Esophagus muscularis mucosa (tissue), 4 donors: ENCODE results near the gene ATP10A. TPM values are rescaled to one million over a fixed set of nuclear protein-coding genes. Genes with fewer than 3 reads are reported as not detected.

Experiments
- DNase-seq: peaks from one replicate; pipeline ENCODE4 v3.0.0-alpha.2; 2017; ENCODE audit errors: extremely low spot score
- H3K27ac ChIP-seq, 4 donors: fragments of 200-600 bp; sonication (generic); replicated peaks in 1 of 4; 1 replicate in 3 of 4; 2 replicates in 1 of 4; pipeline ENCODE4 v1.5.1; 2016 to 2019; ENCODE audit warnings: mild to moderate bottlenecking in 1 of 4
- H3K27me3 ChIP-seq, 4 donors: fragments of 200-600 bp; sonication (generic); one replicate each; pipeline versions ENCODE4 v1.5.1 to v1.6.0; 2016 to 2019
- H3K36me3 ChIP-seq, 4 donors: fragments of 200-600 bp; sonication (generic); one replicate each; pipeline ENCODE4 v1.5.1; 2016 to 2019
- H3K4me1 ChIP-seq, 4 donors: fragments of 200-600 bp; sonication (generic); one replicate each; pipeline ENCODE4 v1.5.1; 2016 to 2019
- H3K4me3 ChIP-seq, 4 donors: fragments of 200-600 bp; sonication (generic); 1 replicate in 2 of 4; 2 replicates in 2 of 4; pipeline ENCODE4 v1.5.1; 2016 to 2019; ENCODE audit warnings: mild to moderate bottlenecking in 4 of 4, moderate library complexity in 1 of 4
- H3K9me3 ChIP-seq, 4 donors: fragments of 200-600 bp; sonication (generic); 1 replicate in 3 of 4; 2 replicates in 1 of 4; pipeline ENCODE4 v1.5.1; 2016 to 2019
- EP300 ChIP-seq: sonication (generic); formaldehyde crosslinking; IDR thresholded peaks from one replicate; pipeline ENCODE4 v1.6.1; 2017; ENCODE audit warnings: antibody characterized with exemption
- POLR2A ChIP-seq: fragments of 450-650 bp; IDR thresholded peaks from one replicate; pipeline ENCODE4 v1.6.1; 2017; ENCODE audit warnings: antibody characterized with exemption, moderate library complexity, mild to moderate bottlenecking, low read depth
- POLR2AphosphoS5 ChIP-seq, 2 donors: sonication (generic); formaldehyde crosslinking; IDR thresholded peaks; one replicate each; pipeline ENCODE4 v1.6.1; 2017; ENCODE audit warnings: antibody characterized with exemption in 2 of 2
- WGBS: methylation state at CpG from one replicate; pipeline ENCODE4 v1.1.5; 2018; 5-methylcytosine and 5-hydroxymethylcytosine counted together
- intact Hi-C: fragments of 100-400 bp; cut with DNase I; formaldehyde crosslinking; loops from one replicate; pipeline ENCODE4 v1.15.1; 2023
- total RNA-seq, 4 donors: library from RNA; depleted of rRNA; stranded (reverse); fragments of >200 nt; gene quantifications; one replicate each; pipeline versions ENCODE4 v1.1.0 to v1.2.1, GENCODE V29; 2016
- TF ChIP-seq, protein P1 (sequence below), 3 experiments: fragments of 200-600 bp in 2 of 3; fragments of 450-650 bp in 1 of 3; sonication (generic) in 2 of 3; IDR thresholded peaks; one replicate each; pipeline ENCODE4 v1.5.1; 2017 to 2019; ENCODE audit warnings: antibody characterized with exemption in 3 of 3, mild to moderate bottlenecking in 2 of 3, moderate library complexity in 1 of 3

ATP10A gene
- total RNA-seq, 4 donors from 2014 or later = 23.9 to 51.9 (median 32.6) TPM

DNA sequence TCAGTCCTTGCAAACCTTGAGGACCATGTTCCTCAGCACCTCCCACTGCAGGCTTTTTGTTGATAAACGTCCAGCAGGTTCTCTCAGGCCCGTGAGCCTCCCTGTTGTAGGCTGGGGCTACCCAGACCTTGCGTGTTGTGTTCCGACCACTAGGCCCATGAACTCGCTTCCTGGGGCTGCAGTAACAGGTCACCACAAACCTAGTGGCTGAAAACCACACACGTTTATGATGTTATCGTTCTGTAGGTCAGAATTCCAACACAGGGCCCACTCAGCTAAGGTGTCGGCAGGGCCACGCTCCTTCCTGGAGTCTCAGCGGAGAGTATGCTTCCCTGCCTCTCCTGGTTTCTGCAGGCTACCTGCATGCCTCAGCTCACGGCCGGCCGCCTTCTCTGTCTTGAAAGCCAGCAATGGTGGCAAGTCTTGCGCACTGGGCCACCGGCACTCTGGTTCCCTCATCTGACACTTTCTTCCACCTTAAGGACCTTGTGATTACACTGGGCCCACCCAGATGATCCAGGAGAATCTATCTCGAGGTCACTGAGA, 60.8 kb downstream of the ATP10A start:
- no peaks in the 10 kb centered on the region for H3K36me3 ChIP-seq
- DNase-seq = peak; percentile 84
- TF ChIP-seq, protein P1, sequence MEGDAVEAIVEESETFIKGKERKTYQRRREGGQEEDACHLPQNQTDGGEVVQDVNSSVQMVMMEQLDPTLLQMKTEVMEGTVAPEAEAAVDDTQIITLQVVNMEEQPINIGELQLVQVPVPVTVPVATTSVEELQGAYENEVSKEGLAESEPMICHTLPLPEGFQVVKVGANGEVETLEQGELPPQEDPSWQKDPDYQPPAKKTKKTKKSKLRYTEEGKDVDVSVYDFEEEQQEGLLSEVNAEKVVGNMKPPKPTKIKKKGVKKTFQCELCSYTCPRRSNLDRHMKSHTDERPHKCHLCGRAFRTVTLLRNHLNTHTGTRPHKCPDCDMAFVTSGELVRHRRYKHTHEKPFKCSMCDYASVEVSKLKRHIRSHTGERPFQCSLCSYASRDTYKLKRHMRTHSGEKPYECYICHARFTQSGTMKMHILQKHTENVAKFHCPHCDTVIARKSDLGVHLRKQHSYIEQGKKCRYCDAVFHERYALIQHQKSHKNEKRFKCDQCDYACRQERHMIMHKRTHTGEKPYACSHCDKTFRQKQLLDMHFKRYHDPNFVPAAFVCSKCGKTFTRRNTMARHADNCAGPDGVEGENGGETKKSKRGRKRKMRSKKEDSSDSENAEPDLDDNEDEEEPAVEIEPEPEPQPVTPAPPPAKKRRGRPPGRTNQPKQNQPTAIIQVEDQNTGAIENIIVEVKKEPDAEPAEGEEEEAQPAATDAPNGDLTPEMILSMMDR (IDR thresholded peaks at IDR 0.05) = no peak
- no peak for TF ChIP-seq POLR2AphosphoS5 (IDR thresholded peaks at IDR 0.05)
- TF ChIP-seq POLR2A = no peak
- TF ChIP-seq EP300 = no peak
- H3K9me3 ChIP-seq = no peaks in the 10 kb centered on the region
- no peak overlapping the region for H3K4me3 ChIP-seq
- no peaks in the 10 kb centered on the region for H3K27me3 ChIP-seq
- intact Hi-C loops = no loop called here
- H3K27ac ChIP-seq = no peak overlapping the region
- peaks cover 15 to 53% (median 42%) of the 10 kb centered on the region in 4 donors for H3K4me1 ChIP-seq
- 88% methylated on average over 13 of the region's 16 CpGs for WGBS

DNA sequence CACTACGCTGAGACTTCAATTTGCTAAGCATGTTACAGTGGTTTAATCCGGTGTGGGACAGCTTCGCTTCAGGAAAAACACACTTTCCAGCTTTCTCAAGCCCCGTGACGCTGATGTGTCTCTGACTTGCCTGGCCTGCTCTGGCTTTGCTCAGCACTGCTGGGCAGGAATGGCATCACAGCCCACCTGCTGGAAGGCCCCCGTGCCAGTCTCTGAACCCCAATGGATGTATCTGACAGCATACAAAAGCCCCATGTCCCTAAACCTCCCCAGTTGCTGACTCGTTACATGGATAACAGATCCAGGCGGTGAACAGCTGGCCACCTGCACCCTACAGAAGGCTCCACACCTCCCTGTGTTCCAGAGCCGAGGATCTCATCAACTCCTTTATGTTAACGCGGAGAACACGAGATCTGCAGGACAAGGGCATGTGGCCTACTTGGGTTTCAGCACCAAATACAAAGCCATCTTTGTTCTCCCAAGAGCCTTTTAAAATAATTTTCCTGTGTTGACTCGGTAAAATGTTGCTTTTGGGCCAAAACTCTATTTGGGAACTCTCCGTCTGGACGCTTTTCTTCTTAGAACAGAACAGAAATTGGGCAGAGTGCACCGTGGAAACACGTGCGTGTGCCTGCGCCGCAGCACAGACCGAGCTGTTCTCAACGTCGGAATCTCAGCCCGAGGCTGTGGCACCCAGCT, 61.4 kb downstream of the ATP10A start:
- H3K36me3 ChIP-seq = no peaks in the 10 kb centered on the region
- 76% methylated on average over 21 of the region's 24 CpGs for WGBS
- TF ChIP-seq EP300 = no peak
- TF ChIP-seq, protein P1 (IDR thresholded peaks at IDR 0.05) = no peak
- no peak for TF ChIP-seq POLR2A
- TF ChIP-seq POLR2AphosphoS5 (IDR thresholded peaks at IDR 0.05) = no peak
- no peaks in the 10 kb centered on the region for H3K9me3 ChIP-seq
- DNase-seq = peak; percentile 84
- no peaks in the 10 kb centered on the region for H3K27me3 ChIP-seq
- intact Hi-C loops = no loop called here
- H3K4me1 ChIP-seq = peaks cover 17 to 59% (median 48%) of the 10 kb centered on the region in 4 donors
- no peak overlapping the region for H3K27ac ChIP-seq
- no peak overlapping the region for H3K4me3 ChIP-seq

DNA sequence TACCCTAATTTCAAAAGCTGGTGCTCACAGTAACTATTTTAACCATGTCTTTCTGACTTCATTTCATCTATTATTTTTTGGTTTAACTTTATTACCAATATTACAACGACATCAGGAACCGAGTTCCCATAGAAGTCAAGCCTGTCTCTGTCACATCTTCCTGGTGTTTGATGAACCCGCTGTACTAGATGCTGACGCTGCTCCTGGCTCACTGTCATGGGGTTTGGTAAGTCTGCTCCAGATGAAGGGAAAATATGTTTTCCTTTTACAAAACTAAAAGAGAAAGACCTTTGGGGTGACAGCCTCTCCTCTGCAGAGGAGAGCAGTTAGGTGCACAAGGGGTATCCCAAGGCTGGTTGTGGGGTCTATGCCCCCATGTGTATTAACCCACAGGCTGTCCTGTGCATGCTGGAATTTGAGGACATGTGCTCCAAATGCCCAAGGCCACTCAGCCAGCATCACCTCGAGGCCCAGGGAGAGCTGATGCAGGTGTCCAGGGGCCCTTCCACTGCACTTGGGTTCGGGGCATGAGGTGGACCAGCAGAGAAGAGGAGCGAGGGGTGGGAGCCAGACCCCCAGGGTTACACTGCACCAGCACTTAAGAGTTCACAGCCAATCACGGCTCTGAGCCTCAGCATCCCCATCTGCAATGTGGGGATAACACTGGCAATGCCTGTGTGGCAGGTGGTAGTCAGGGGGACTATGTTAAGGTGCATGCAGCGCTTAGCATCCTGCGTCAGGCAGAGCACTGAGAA, 62.2 kb downstream of the ATP10A start:
- no peaks in the 10 kb centered on the region for H3K36me3 ChIP-seq
- TF ChIP-seq POLR2AphosphoS5 (IDR thresholded peaks at IDR 0.05) = no peak
- TF ChIP-seq POLR2A = no peak
- TF ChIP-seq, protein P1 (IDR thresholded peaks at IDR 0.05) = no peak
- no peak for TF ChIP-seq EP300
- 96% methylated on average over 7 of the region's 10 CpGs for WGBS
- no peaks in the 10 kb centered on the region for H3K27me3 ChIP-seq
- no peak overlapping the region for H3K4me3 ChIP-seq
- no peak overlapping the region for H3K27ac ChIP-seq
- peak; percentile 64 for DNase-seq
- H3K4me1 ChIP-seq = peaks cover 17 to 67% (median 56%) of the 10 kb centered on the region in 4 donors
- intact Hi-C loops = no loop called here
- H3K9me3 ChIP-seq = no peaks in the 10 kb centered on the region

- H3K4me1 ChIP-seq = peaks cover 17 to 70% (median 64%) of the 10 kb centered on the region in 4 donors
- TF ChIP-seq, protein P1 (IDR thresholded peaks at IDR 0.05) = no peak
- TF ChIP-seq EP300 (no peak), POLR2AphosphoS5 (IDR thresholded peaks at IDR 0.05) (no peak), POLR2A (no peak)
Observed at GRCh38 chr15:25799906-25800700, 63.0 kb downstream of the ATP10A start.

More at GRCh38 chr15:25799906-25800700, 63.0 kb downstream of the ATP10A start:
- intact Hi-C loops = no loop called here
- no peak overlapping the region for H3K27ac ChIP-seq
- no peak overlapping the region for H3K4me3 ChIP-seq
- H3K36me3 ChIP-seq = no peaks in the 10 kb centered on the region
- H3K27me3 ChIP-seq = no peaks in the 10 kb centered on the region
- H3K9me3 ChIP-seq = no peaks in the 10 kb centered on the region
- DNase-seq = peak; percentile 81
- WGBS = 80% methylated on average over 16 of the region's 19 CpGs
